HG03097 (cell line): ENCODE data around the gene BHMT2.

ENCODE experiments used
- ATAC-seq: cut with Tn5 transposase; IDR thresholded peaks from one replicate; pipeline ENCODE4 v1.9.1; 2021; ENCODE audit not compliant: unreplicated experiment, low FRiP score

Gene BHMT2

GRCh38 chr5:79111960-79112702 lies 42.6 kb downstream of the BHMT2 start:
- ATAC-seq, result no peak

GRCh38 chr5:79112703-79113058 lies 43.1 kb downstream of the BHMT2 start:
- no peak for ATAC-seq

GRCh38 chr5:79119486-79119885 lies 49.9 kb downstream of the BHMT2 start:
- no peak for ATAC-seq

- ATAC-seq, result no peak
Measured at GRCh38 chr5:79120221-79120620, 50.7 kb downstream of the BHMT2 start.

- ATAC-seq, result no peak
Measured at GRCh38 chr5:79122973-79123372, 53.4 kb downstream of the BHMT2 start.

GRCh38 chr5:79124607-79125006 lies 55.0 kb downstream of the BHMT2 start:
- ATAC-seq, result no peak

GRCh38 chr5:79130781-79131180 lies 61.2 kb downstream of the BHMT2 start:
- no peak for ATAC-seq

- no peak for ATAC-seq
Measured at GRCh38 chr5:79133121-79133656, 63.6 kb downstream of the BHMT2 start.

GRCh38 chr5:79133657-79134451 lies 64.3 kb downstream of the BHMT2 start:
- ATAC-seq, result no peak

- ATAC-seq, result no peak
Measured at GRCh38 chr5:79135790-79136553, 66.4 kb downstream of the BHMT2 start.

GRCh38 chr5:79136618-79137017 lies 67.1 kb downstream of the BHMT2 start:
- ATAC-seq, result no peak
